GM12873 (cell line): Measurements from ENCODE around the gene MYH13.

ENCODE experiments used
- TF ChIP-seq, protein P1 (sequence below): IDR thresholded peaks from 2 replicates; pipeline ENCODE4 v1.5.1; 2012; ENCODE audit warnings: low read depth, mild to moderate bottlenecking, moderate library complexity, low read length, control low read depth; ENCODE audit not compliant: insufficient read depth; ENCODE audit errors: missing control alignments

The MYH13 gene

DNA sequence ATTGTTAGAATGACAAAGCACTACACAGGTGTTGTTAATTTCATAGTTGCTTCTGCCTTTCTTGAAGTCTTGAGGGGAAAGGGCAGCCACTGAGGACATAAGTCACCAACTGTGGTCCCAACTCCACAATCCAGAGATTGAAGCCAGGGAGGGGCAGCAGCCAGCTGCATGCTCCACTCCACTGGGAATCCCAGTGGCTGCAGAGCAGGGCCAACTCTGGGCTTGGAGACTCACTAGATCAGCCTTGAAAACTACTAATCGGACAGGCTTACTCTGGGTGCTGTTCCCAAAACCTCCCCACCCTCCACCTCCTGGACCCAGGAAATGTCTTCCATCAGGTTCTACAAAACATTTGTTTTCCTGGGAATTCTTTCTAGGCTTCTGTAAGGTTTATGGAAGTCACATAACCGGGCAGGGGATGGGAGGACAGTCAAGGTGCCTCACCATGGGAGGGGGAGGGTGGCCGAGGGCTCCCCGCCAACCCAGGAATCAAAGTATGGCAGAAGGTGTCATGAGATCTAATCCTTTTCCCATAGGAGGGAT is 68.0 kb downstream of the MYH13 start:
- TF ChIP-seq, protein P1, sequence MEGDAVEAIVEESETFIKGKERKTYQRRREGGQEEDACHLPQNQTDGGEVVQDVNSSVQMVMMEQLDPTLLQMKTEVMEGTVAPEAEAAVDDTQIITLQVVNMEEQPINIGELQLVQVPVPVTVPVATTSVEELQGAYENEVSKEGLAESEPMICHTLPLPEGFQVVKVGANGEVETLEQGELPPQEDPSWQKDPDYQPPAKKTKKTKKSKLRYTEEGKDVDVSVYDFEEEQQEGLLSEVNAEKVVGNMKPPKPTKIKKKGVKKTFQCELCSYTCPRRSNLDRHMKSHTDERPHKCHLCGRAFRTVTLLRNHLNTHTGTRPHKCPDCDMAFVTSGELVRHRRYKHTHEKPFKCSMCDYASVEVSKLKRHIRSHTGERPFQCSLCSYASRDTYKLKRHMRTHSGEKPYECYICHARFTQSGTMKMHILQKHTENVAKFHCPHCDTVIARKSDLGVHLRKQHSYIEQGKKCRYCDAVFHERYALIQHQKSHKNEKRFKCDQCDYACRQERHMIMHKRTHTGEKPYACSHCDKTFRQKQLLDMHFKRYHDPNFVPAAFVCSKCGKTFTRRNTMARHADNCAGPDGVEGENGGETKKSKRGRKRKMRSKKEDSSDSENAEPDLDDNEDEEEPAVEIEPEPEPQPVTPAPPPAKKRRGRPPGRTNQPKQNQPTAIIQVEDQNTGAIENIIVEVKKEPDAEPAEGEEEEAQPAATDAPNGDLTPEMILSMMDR, result no peak

DNA sequence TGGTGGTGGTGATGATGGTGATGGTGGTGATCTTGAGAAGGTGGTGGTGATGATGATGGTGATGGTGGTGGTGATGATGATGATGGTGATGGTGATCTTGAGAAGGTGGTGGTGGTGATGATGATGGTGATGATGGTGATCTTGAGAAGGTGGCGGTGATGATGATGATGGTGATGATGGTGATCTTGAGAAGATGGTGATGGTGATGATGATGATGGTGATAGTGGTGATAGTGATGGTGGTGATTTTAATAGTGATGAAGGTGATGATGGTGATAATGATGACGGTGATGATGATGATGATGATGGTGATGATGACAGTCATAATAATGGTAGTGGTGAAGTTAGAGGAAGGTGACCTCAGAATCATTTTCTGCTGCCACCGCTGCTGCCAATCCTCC is 75.1 kb downstream of the MYH13 start:
- TF ChIP-seq, protein P1, result no peak

DNA sequence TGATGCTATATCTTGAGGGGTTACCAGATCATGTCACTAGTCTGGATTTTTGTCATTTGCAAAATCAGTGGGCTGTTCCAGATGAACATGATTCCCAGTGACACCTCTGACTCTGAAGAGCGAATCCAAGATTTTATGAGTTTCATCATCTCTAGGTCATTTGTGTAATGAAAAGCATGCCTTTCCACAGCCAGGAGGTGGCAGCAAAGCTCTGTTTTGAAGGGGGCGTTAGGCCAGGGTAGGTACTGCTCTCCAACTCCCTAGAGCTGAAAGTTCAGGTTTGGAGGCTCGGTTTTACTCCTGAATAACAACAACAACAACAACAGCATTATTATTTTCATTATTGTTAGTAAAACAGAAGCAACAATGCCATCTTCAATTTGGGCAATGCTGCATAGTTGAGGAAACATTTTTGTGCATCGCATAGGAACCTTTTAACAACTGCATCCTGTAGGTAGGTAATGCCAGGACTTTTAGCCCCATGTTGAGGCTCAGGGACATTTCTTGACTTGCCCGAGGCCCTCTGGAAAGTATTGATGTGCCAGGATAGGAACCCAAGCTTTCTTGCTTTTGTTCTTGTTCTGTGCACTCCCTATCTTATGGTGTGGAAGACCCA is 77.0 kb downstream of the MYH13 start:
- TF ChIP-seq, protein P1, result peak; percentile 81

DNA sequence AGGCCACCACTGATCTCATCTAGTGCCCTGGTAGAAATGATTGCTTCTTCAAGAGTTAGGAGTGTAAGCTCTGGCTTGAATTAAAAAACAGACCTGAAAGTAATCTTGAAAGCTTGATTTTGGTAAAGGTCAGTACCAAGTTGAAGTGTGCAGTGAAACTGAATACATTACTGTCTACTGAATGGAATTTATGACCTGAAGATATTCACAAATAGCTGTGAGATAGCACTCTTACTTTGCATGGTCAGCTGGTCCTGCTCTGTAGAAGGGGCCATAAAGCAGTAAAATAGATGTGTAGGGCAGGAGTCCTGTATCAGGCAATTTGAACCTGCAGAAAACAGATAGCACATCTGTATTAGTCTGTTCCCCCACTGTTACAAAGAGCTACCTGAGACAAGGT is 78.6 kb downstream of the MYH13 start:
- TF ChIP-seq, protein P1, result no peak

DNA sequence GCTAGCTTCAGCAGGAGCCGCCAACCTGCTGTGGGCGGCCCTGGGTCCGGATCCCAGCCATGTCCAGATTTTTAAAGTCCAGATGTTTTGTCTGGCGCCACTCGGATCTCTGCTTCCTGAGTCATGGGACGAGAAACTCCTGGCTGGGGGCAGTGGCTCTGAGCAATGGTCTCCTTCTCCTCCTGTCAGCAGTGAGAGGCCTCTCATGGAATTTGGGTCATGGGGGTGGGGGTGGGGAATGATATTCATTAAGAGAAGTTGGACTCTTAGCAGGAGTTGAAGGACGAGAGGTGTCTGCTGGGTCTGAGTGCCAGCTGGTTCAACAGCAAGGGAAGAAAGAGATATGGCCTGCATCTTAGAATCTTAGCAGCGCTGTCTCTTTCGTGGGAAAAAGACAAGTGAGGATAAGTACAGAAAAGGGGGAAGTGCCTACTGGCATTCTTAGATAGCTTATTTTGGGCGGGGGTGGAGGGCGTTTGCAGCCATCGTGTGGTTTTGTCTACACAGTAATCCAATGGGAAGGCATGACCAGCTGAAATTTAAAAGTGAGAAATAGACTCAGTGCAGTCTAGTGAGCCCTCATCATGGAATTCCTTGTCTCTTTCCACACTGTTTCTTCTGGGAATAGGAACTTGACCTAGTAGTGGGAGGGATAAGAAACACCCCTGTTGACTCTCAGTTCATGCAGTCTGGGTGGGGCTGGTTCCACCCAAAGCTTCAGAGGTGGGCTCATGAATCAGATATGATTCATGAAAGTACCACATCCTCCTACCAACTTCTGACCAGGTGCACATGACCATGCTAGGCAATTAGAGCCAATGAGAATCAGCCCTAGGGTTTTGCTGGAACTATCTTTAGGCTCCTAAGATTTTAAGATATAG is 80.5 kb downstream of the MYH13 start:
- TF ChIP-seq, protein P1, result no peak

DNA sequence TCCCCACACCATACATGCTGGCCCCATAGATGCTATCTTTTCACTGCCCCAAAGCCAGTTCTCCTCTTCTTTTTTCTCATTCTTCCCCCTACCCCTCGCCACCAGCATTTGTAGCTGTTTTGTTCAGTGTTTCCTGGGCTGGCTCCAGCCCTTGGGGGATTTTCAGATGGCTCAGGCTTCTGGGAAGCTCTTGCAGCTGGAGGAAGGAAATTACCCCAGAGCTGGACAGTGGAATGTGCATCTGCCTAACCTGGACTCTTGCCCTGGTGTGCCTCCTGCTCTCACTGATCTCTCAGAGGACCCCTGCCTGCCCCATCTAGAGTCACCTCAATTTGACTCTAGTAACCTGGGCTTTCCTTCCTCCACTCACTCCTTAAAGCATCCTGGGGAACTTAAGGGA is 82.8 kb downstream of the MYH13 start:
- TF ChIP-seq, protein P1, result no peak

DNA sequence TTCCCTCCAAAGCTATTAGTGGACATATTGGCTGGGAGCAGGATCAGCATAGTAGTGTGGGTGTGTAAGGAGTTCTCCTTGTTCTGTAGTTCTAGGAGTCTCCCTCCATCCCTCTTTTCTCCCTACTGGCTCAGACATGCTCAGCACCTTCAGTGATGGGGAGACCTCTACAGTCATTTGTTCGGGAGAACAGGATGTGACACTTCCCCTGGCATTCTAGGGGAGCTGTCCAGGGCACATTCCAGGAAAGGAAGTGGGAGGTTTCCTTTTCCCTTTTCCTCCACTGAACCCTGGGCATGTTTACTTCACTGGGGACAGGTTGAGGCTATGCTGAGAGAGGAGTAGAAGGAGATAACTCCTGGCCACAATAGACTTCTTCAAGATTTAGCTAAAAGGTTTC is 86.5 kb downstream of the MYH13 start:
- TF ChIP-seq, protein P1, result no peak
